PFSK-1 (cell line): ENCODE data around the gene FOCAD.

Source experiments
- FOXP2 ChIP-seq: optimal IDR thresholded peaks from 2 replicates; pipeline ENCODE3; 2011; ENCODE audit warnings: borderline replicate concordance, control low read depth, inconsistent platforms; ENCODE audit not compliant: insufficient read depth; ENCODE audit errors: extremely low read length, extremely low read depth
- POLR2AphosphoS5 ChIP-seq: IDR thresholded peaks from 2 replicates; pipeline ENCODE4 v1.6.1; 2012; ENCODE audit warnings: low read depth, mild to moderate bottlenecking, control low read depth, low read length, moderate library complexity
- REST ChIP-seq, 2 experiments: IDR thresholded peaks; 2 replicates each; pipeline versions ENCODE4 v1.6.1 to v1.8.0; 2011 to 2012; ENCODE audit warnings: low read depth in 2 of 2, low read length in 2 of 2, control low read depth in 1 of 2, inconsistent platforms in 1 of 2, mild to moderate bottlenecking in 1 of 2, moderate library complexity in 1 of 2; ENCODE audit not compliant: insufficient read depth in 1 of 2
- SIN3A ChIP-seq: IDR thresholded peaks from 2 replicates; pipeline ENCODE4 v1.6.1; 2012; ENCODE audit warnings: mild to moderate bottlenecking, low read length, moderate library complexity, borderline replicate concordance; ENCODE audit not compliant: insufficient read depth
- TAF1 ChIP-seq: IDR thresholded peaks from 2 replicates; pipeline ENCODE4 v1.6.1; 2012; ENCODE audit warnings: low read length, control low read depth, borderline replicate concordance; ENCODE audit not compliant: insufficient read depth

FOCAD gene

GRCh38 chr9:20742833-20743232 is 58.8 kb downstream of the FOCAD start:
- TF ChIP-seq REST (IDR thresholded peaks at IDR 0.05; ENCODE audit: insufficient read depth in 1 of 2, low read depth in 2 of 2, low read length in 2 of 2) (no peak), FOXP2 (no peak), TAF1 (no peak), POLR2AphosphoS5 (no peak), SIN3A (no peak)

- TF ChIP-seq REST (IDR thresholded peaks at IDR 0.05; ENCODE audit: insufficient read depth in 1 of 2, low read depth in 2 of 2, low read length in 2 of 2) (no peak), TAF1 (no peak), POLR2AphosphoS5 (no peak), SIN3A (no peak)
Observed at GRCh38 chr9:20744036-20744630, 60.1 kb downstream of the FOCAD start.

- TF ChIP-seq TAF1 (no peak), REST (IDR thresholded peaks at IDR 0.05; ENCODE audit: insufficient read depth in 1 of 2, low read depth in 2 of 2, low read length in 2 of 2) (no peak), FOXP2 (no peak), POLR2AphosphoS5 (no peak), SIN3A (no peak)
Observed at GRCh38 chr9:20746967-20747366, 62.9 kb downstream of the FOCAD start.

- TF ChIP-seq SIN3A (no peak), FOXP2 (no peak), TAF1 (no peak), REST (IDR thresholded peaks at IDR 0.05; ENCODE audit: insufficient read depth in 1 of 2, low read depth in 2 of 2, low read length in 2 of 2) (no peak), POLR2AphosphoS5 (no peak)
Observed at GRCh38 chr9:20749496-20750198, 65.6 kb downstream of the FOCAD start.
